GM23338 (cell line): ENCODE data around the gene CTAG2. TPM values are rescaled to one million over a fixed set of nuclear protein-coding genes. Genes with fewer than 3 reads are reported as not detected.

Source experiments
- ATAC-seq: fragments of 200-7000 bp; cut with Tn5 transposase; 3 replicates; pipeline ENCODE4 v1.9.1; 2020
- DNase-seq: peaks from one replicate; pipeline ENCODE4 v3.0.0-alpha.2; 2015; ENCODE audit warnings: low spot score
- H2AFZ ChIP-seq: fragments of 200-600 bp; sonication (generic); 2 replicates; pipeline ENCODE4 v1.8.0; 2016; ENCODE audit warnings: antibody characterized with exemption, mild to moderate bottlenecking, moderate library complexity
- H3F3A ChIP-seq: fragments of 200-600 bp; sonication (generic); replicated peaks from 2 replicates; pipeline ENCODE4 v1.8.0; 2017; ENCODE audit warnings: antibody characterized with exemption, mixed run types, low read depth
- H3K27ac ChIP-seq: fragments of 200-600 bp; sonication (generic); 2 replicates; pipeline ENCODE4 v1.6.1; 2016; ENCODE audit warnings: low read depth
- H3K27me3 ChIP-seq: fragments of 200-600 bp; sonication (generic); 2 replicates; pipeline ENCODE4 v1.8.0; 2016; ENCODE audit warnings: mild to moderate bottlenecking, mixed run types, moderate library complexity; ENCODE audit not compliant: insufficient read depth
- H3K36me3 ChIP-seq: fragments of 200-600 bp; sonication (generic); 2 replicates; pipeline ENCODE4 v1.8.0; 2016; ENCODE audit warnings: mild to moderate bottlenecking; ENCODE audit not compliant: insufficient read depth
- H3K4me1 ChIP-seq: fragments of 200-600 bp; sonication (generic); 2 replicates; pipeline ENCODE4 v1.8.0; 2016; ENCODE audit warnings: mild to moderate bottlenecking, moderate library complexity; ENCODE audit not compliant: insufficient read depth
- H3K4me2 ChIP-seq: fragments of 200-600 bp; sonication (generic); 2 replicates; pipeline ENCODE4 v1.7.1; 2017; ENCODE audit warnings: mixed run types
- H3K4me3 ChIP-seq: fragments of 200-600 bp; sonication (generic); 2 replicates; pipeline ENCODE4 v1.6.1; 2016; ENCODE audit warnings: mixed run types
- H3K79me2 ChIP-seq: fragments of 200-600 bp; sonication (generic); replicated peaks from 2 replicates; pipeline ENCODE4 v1.8.0; 2017; ENCODE audit warnings: mild to moderate bottlenecking; ENCODE audit not compliant: insufficient read depth
- H3K9me2 ChIP-seq: fragments of 200-600 bp; sonication (generic); 2 replicates; pipeline ENCODE4 v1.8.0; 2017; ENCODE audit not compliant: insufficient read depth
- H4K20me1 ChIP-seq: fragments of 200-600 bp; sonication (generic); replicated peaks from 2 replicates; pipeline ENCODE4 v1.8.0; 2017; ENCODE audit warnings: mild to moderate bottlenecking; ENCODE audit not compliant: insufficient read depth
- H3K27ac Mint-ChIP-seq: 2 replicates; pipeline ENCODE4 v1.8.0; 2020; ENCODE audit warnings: inconsistent platforms, mild to moderate bottlenecking, moderate library complexity, mixed read lengths
- H3K27me3 Mint-ChIP-seq: 3 replicates; pipeline ENCODE4 v1.8.0; 2022; ENCODE audit warnings: low read depth, mild to moderate bottlenecking, moderate library complexity, mixed read lengths, inconsistent platforms; ENCODE audit not compliant: insufficient read depth, poor library complexity
- H3K36me3 Mint-ChIP-seq: 3 replicates; pipeline ENCODE4 v1.8.0; 2021; ENCODE audit warnings: low read depth, mild to moderate bottlenecking, inconsistent platforms, moderate library complexity, mixed read lengths
- H3K4me1 Mint-ChIP-seq: 3 replicates; pipeline ENCODE4 v1.8.0; 2020; ENCODE audit warnings: mild to moderate bottlenecking, inconsistent platforms, mixed read lengths
- H3K4me3 Mint-ChIP-seq: 3 replicates; pipeline ENCODE4 v1.8.0; 2021; ENCODE audit warnings: moderate library complexity, mild to moderate bottlenecking, inconsistent platforms, mixed read lengths
- H3K9me3 Mint-ChIP-seq: 3 replicates; pipeline ENCODE4 v1.8.0; 2020; ENCODE audit warnings: moderate library complexity, mild to moderate bottlenecking, inconsistent platforms, mixed read lengths
- CREB1 ChIP-seq: fragments of 250-450 bp; sonication (Bioruptor Pico); IDR thresholded peaks from 2 replicates; pipeline ENCODE4 v1.5.0; 2020; ENCODE audit warnings: low read depth, mild to moderate bottlenecking, moderate library complexity
- EZH2 ChIP-seq: fragments of 200-600 bp; sonication (generic); IDR thresholded peaks from one replicate; pipeline ENCODE4 v1.8.0; 2017; ENCODE audit warnings: antibody characterized with exemption, mild to moderate bottlenecking, low read depth; ENCODE audit not compliant: unreplicated experiment
- EZH2phosphoT487 ChIP-seq: fragments of 200-600 bp; sonication (generic); IDR thresholded peaks from one replicate; pipeline ENCODE4 v1.8.1; 2018; ENCODE audit warnings: antibody characterized with exemption; ENCODE audit not compliant: unreplicated experiment
- JUNB ChIP-seq: IDR thresholded peaks from one replicate; pipeline ENCODE4 v1.6.1; 2016; ENCODE audit warnings: antibody characterized with exemption; ENCODE audit not compliant: unreplicated experiment
- NANOG ChIP-seq: IDR thresholded peaks from 2 replicates; pipeline ENCODE4 v1.6.1; 2016; ENCODE audit warnings: antibody characterized with exemption, borderline replicate concordance
- POLR2AphosphoS5 ChIP-seq: IDR thresholded peaks from 2 replicates; pipeline ENCODE4 v1.6.1; 2016; ENCODE audit warnings: antibody characterized with exemption, low read depth
- STAT1 ChIP-seq: IDR thresholded peaks from one replicate; pipeline ENCODE4 v1.6.1; 2016; ENCODE audit warnings: antibody characterized with exemption; ENCODE audit not compliant: unreplicated experiment
- ZNF114 ChIP-seq: fragments of 250-450 bp; sonication (Bioruptor Pico); IDR thresholded peaks from 2 replicates; pipeline ENCODE4 v1.5.0; 2020; ENCODE audit warnings: mild to moderate bottlenecking, moderate library complexity
- ZNF331 ChIP-seq: fragments of 250-450 bp; sonication (Bioruptor Pico); IDR thresholded peaks from 2 replicates; pipeline ENCODE4 v1.5.0; 2020; ENCODE audit warnings: low read depth, mild to moderate bottlenecking, moderate library complexity
- polyA plus RNA-seq: library from polyadenylated mRNA; unstranded; fragments of >200 nt; fragmentation: Nextera tagmentation; extraction: Ambion mirVana; gene quantifications from 2 replicates; pipeline ENCODE4 v1.2.1, GENCODE V29; 2016
- total RNA-seq: library from RNA; depleted of rRNA; stranded (reverse); fragments of >200 nt; shearing (Covaris generic); gene quantifications from 2 replicates; pipeline ENCODE4 v1.2.3, GENCODE V29; 2014
- TF ChIP-seq, protein P1 (sequence below): IDR thresholded peaks from one replicate; pipeline ENCODE4 v1.6.1; 2018; ENCODE audit warnings: antibody characterized with exemption; ENCODE audit not compliant: unreplicated experiment
- TF ChIP-seq, protein P2 (sequence below): IDR thresholded peaks from 2 replicates; pipeline ENCODE4 v1.6.1; 2016; ENCODE audit warnings: antibody characterized with exemption

The CTAG2 gene
- total and polyA plus RNA-seq, 2 experiments from 2014 or later: 0.87 TPM; not detected in 1

DNA sequence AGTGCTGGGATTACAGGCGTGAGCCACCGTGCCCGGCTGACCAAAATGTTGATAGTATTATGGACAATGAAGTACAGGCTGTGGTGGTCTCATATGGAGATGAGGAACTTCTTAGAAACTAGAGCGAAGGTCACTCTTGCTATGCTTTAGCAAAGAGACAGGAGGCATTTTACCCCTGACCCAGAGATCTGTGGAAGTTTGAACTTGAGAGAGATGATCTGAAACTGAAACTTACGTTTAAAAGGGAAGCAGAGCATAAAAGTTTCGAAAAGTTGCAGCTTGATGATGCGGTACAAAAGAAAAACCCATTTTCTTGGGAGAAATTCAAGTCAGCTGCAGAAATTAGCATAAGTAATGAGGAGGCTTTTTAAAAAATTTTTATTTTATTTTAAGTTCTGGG lies 8.5 kb upstream of the CTAG2 start:
- Mint-ChIP-seq H3K9me3 (peaks cover 13% of the 10 kb centered on the region; the same call in 2 of the 3 replicates), H3K4me1 (no peaks in the 10 kb centered on the region), H3K27ac (no peak overlapping the region), H3K4me3 (no peak overlapping the region), H3K27me3 (peaks cover 1% of the 10 kb centered on the region), H3K36me3 (peaks cover 3% of the 10 kb centered on the region; the same call in 1 of the 3 replicates)
- Histone ChIP-seq H3K4me3 (no peak overlapping the region), H3K4me1 (no peaks in the 10 kb centered on the region), H3K27ac (no peak overlapping the region), H3K27me3 (no peaks in the 10 kb centered on the region), H3K36me3 (no peaks in the 10 kb centered on the region), H3F3A (no peaks in the 10 kb centered on the region), H4K20me1 (no peaks in the 10 kb centered on the region), H3K79me2 (no peaks in the 10 kb centered on the region), H2AFZ (no peak overlapping the region), H3K9me2 (no peaks in the 10 kb centered on the region), H3K4me2 (no peak overlapping the region)
- DNase-seq: no peak
- no peak for TF ChIP-seq POLR2AphosphoS5
- no peak for TF ChIP-seq ZNF331 (CRISPR knock-in tag)
- no peak for TF ChIP-seq EZH2phosphoT487
- TF ChIP-seq CREB1: no peak
- TF ChIP-seq, protein P1, sequence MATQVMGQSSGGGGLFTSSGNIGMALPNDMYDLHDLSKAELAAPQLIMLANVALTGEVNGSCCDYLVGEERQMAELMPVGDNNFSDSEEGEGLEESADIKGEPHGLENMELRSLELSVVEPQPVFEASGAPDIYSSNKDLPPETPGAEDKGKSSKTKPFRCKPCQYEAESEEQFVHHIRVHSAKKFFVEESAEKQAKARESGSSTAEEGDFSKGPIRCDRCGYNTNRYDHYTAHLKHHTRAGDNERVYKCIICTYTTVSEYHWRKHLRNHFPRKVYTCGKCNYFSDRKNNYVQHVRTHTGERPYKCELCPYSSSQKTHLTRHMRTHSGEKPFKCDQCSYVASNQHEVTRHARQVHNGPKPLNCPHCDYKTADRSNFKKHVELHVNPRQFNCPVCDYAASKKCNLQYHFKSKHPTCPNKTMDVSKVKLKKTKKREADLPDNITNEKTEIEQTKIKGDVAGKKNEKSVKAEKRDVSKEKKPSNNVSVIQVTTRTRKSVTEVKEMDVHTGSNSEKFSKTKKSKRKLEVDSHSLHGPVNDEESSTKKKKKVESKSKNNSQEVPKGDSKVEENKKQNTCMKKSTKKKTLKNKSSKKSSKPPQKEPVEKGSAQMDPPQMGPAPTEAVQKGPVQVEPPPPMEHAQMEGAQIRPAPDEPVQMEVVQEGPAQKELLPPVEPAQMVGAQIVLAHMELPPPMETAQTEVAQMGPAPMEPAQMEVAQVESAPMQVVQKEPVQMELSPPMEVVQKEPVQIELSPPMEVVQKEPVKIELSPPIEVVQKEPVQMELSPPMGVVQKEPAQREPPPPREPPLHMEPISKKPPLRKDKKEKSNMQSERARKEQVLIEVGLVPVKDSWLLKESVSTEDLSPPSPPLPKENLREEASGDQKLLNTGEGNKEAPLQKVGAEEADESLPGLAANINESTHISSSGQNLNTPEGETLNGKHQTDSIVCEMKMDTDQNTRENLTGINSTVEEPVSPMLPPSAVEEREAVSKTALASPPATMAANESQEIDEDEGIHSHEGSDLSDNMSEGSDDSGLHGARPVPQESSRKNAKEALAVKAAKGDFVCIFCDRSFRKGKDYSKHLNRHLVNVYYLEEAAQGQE: no peak
- TF ChIP-seq NANOG: no peak
- no peak for TF ChIP-seq JUNB
- no peak for TF ChIP-seq STAT1
- no peak for ATAC-seq

DNA sequence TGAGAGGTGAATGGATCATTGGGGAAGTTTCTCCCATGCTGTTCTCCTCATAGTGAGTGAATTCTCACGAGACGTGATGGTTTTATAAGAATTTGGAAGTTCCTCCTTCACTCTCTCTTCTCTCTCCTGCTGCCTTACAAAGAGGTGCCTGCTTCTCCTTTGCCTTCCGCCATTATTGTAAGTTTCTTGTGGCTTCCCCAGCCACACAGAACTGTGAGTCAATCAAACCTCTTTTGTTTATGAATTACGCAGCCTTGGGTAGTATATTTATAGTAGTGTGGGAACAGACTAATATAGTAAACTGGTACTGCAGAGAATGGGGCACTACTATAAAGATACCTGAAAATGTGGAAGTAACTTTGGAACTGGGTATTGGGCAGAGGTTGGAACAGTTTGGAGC lies 7.8 kb upstream of the CTAG2 start:
- H4K20me1 ChIP-seq: no peaks in the 10 kb centered on the region
- no peaks in the 10 kb centered on the region for H3K9me2 ChIP-seq
- ATAC-seq (no peak), DNase-seq (no peak)
- H3K79me2 ChIP-seq: no peaks in the 10 kb centered on the region
- no peaks in the 10 kb centered on the region for H3K4me1 ChIP-seq
- H3K4me3 Mint-ChIP-seq: no peak overlapping the region
- H3K27me3 Mint-ChIP-seq: peaks cover 1% of the 10 kb centered on the region
- no peak overlapping the region for H3K27ac ChIP-seq
- H3F3A ChIP-seq: no peaks in the 10 kb centered on the region
- no peak overlapping the region for H3K27ac Mint-ChIP-seq
- H3K4me3 ChIP-seq: no peak overlapping the region
- no peaks in the 10 kb centered on the region for H3K27me3 ChIP-seq
- no peak for TF ChIP-seq EZH2
- TF ChIP-seq STAT1: no peak
- TF ChIP-seq, protein P1: no peak
- TF ChIP-seq NANOG: no peak
- TF ChIP-seq ZNF114 (CRISPR knock-in tag): no peak
- TF ChIP-seq CREB1: no peak
- TF ChIP-seq, protein P2, sequence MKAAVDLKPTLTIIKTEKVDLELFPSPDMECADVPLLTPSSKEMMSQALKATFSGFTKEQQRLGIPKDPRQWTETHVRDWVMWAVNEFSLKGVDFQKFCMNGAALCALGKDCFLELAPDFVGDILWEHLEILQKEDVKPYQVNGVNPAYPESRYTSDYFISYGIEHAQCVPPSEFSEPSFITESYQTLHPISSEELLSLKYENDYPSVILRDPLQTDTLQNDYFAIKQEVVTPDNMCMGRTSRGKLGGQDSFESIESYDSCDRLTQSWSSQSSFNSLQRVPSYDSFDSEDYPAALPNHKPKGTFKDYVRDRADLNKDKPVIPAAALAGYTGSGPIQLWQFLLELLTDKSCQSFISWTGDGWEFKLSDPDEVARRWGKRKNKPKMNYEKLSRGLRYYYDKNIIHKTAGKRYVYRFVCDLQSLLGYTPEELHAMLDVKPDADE: no peak
- no peak for TF ChIP-seq EZH2phosphoT487
- H3K9me3 Mint-ChIP-seq: peaks cover 13% of the 10 kb centered on the region; the same call in 2 of the 3 replicates
- H2AFZ ChIP-seq: no peak overlapping the region
- no peaks in the 10 kb centered on the region for H3K4me1 Mint-ChIP-seq
- H3K36me3 ChIP-seq: no peaks in the 10 kb centered on the region
- peaks cover 3% of the 10 kb centered on the region; the same call in 1 of the 3 replicates for H3K36me3 Mint-ChIP-seq
- no peak overlapping the region for H3K4me2 ChIP-seq
